ENCODE results near the gene LHX3.

The LHX3 gene

GRCh38 chr9:136170006-136170901 is 34.7 kb downstream of the LHX3 start (continued):
- no peak for TF ChIP-seq PRDM2 (tag by site-specific recombination; IDR thresholded peaks at IDR 0.05; ENCODE audit: borderline replicate concordance)
- no peak for TF ChIP-seq ZNF398 (tag by site-specific recombination; IDR thresholded peaks at IDR 0.05)
- no peak for TF ChIP-seq BCL11A (tag by site-specific recombination; IDR thresholded peaks at IDR 0.05; ENCODE audit: low read depth)
- no peak for TF ChIP-seq ZNF350 (tag by site-specific recombination; IDR thresholded peaks at IDR 0.05)
- no peak for TF ChIP-seq ZFP3 (tag by site-specific recombination; IDR thresholded peaks at IDR 0.05; ENCODE audit: low read depth)

GRCh38 chr9:136169495-136169894 is 35.4 kb downstream of the LHX3 start:
- POLR2A ChIA-PET = no interaction called here
- H3K27ac ChIP-seq (ENCODE audit: extremely low read depth, low read depth, low read length) = no peak overlapping the region
- CTCF ChIA-PET = interaction anchor here (0.6 to 4.4 kb wide), 13 partner anchors 9 to 113 kb away, joined by 3 to 39 read pairs (median 6); no protein-coding TSS in a partner anchor
- H3K9me3 ChIP-seq (ENCODE audit: control insufficient read depth, insufficient read depth, low read depth, low read length) = no peaks in the 10 kb centered on the region
- H3K36me3 ChIP-seq (ENCODE audit: control insufficient read depth in 2 of 2, insufficient read depth in 1 of 2, low read length in 2 of 2) = no peaks in the 10 kb centered on the region
- no peak overlapping the region for H3K4me3 ChIP-seq (ENCODE audit: low read depth, low read length)
- H3K4me1 ChIP-seq (ENCODE audit: control insufficient read depth, insufficient read depth, low read length) = peaks cover 4% of the 10 kb centered on the region; the same call in 1 of the 2 replicates
- TF ChIP-seq SCRT2 (tag by site-specific recombination; IDR thresholded peaks at IDR 0.05) (no peak), YY1 (tag by site-specific recombination; IDR thresholded peaks at IDR 0.05) (no peak), ZNF350 (tag by site-specific recombination; IDR thresholded peaks at IDR 0.05) (no peak), ZNF561 (tag by site-specific recombination; IDR thresholded peaks at IDR 0.05; ENCODE audit: borderline replicate concordance) (no peak), ZNF239 (tag by site-specific recombination; IDR thresholded peaks at IDR 0.05) (no peak), TSHZ1 (tag by site-specific recombination; IDR thresholded peaks at IDR 0.05; ENCODE audit: borderline replicate concordance) (no peak), ZNF488 (tag by site-specific recombination; IDR thresholded peaks at IDR 0.05) (no peak), KLF10 (tag by site-specific recombination; IDR thresholded peaks at IDR 0.05) (no peak), ZNF302 (tag by site-specific recombination; IDR thresholded peaks at IDR 0.05; ENCODE audit: low read depth) (no peak), ZNF843 (tag by site-specific recombination; IDR thresholded peaks at IDR 0.05) (no peak), ZNF654 (tag by site-specific recombination; IDR thresholded peaks at IDR 0.05; ENCODE audit: low read depth) (no peak), ZSCAN4 (tag by site-specific recombination; IDR thresholded peaks at IDR 0.05) (no peak), ZNF138 (tag by site-specific recombination; IDR thresholded peaks at IDR 0.05; ENCODE audit: borderline replicate concordance) (no peak), ZNF639 (tag by site-specific recombination; IDR thresholded peaks at IDR 0.05) (no peak), ZNF394 (tag by site-specific recombination; IDR thresholded peaks at IDR 0.05; ENCODE audit: borderline replicate concordance) (no peak), ZEB2 (tag by site-specific recombination; IDR thresholded peaks at IDR 0.05) (no peak)
